Prostate gland (tissue), 2 donors: ENCODE data around the gene CAPN6.

Experiments
- POLR2A ChIP-seq: fragments of 450-650 bp; IDR thresholded peaks from one replicate; pipeline ENCODE4 v1.6.1; 2016; ENCODE audit warnings: antibody characterized with exemption, mild to moderate bottlenecking
- TF ChIP-seq, protein P1 (sequence below), 4 experiments: fragments of 200-600 bp in 2 of 4; fragments of 450-650 bp in 2 of 4; sonication (generic) in 2 of 4; IDR thresholded peaks; 1 replicate in 3 of 4; 2 replicates in 1 of 4; pipeline ENCODE4 v1.5.1; 2016 to 2019; ENCODE audit warnings: antibody characterized with exemption in 4 of 4, mild to moderate bottlenecking in 2 of 4, moderate library complexity in 2 of 4

DNA sequence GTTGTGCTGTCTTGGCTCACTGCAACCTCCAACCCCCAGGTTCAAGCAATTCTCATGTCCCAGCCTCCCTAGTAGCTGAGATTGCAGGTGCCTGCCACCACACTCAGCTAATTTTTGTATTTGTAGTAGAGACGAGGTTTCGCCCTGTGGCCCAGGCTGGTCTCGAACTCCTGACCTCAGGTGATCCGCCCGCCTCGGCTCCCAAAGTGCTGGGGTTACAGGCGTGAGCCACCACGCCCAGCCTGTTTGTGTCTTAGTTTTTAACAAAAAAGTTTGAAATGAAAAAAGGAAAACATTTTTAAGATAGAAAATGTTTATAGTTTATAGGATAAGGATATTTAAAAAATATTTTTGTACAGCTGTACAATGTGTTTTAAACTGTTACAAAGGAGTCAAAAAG, 62.4 kb downstream of the CAPN6 start:
- TF ChIP-seq, protein P1, sequence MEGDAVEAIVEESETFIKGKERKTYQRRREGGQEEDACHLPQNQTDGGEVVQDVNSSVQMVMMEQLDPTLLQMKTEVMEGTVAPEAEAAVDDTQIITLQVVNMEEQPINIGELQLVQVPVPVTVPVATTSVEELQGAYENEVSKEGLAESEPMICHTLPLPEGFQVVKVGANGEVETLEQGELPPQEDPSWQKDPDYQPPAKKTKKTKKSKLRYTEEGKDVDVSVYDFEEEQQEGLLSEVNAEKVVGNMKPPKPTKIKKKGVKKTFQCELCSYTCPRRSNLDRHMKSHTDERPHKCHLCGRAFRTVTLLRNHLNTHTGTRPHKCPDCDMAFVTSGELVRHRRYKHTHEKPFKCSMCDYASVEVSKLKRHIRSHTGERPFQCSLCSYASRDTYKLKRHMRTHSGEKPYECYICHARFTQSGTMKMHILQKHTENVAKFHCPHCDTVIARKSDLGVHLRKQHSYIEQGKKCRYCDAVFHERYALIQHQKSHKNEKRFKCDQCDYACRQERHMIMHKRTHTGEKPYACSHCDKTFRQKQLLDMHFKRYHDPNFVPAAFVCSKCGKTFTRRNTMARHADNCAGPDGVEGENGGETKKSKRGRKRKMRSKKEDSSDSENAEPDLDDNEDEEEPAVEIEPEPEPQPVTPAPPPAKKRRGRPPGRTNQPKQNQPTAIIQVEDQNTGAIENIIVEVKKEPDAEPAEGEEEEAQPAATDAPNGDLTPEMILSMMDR (IDR thresholded peaks at IDR 0.05): no peak
- no peak for TF ChIP-seq POLR2A
